ENCODE data around the gene TTLL8. TPM values are rescaled to one million over a fixed set of nuclear protein-coding genes. Genes with fewer than 3 reads are reported as not detected.

TTLL8 gene
- total RNA-seq, 3 donors from 2014 or later (not counting 1 experiment from before 2014, with no cell fraction given), result not detected

GRCh38 chr22:50053861-50054260 is 4.2 kb downstream of the TTLL8 start:
- no peak for DNase-seq
- no peak for ATAC-seq
- no peak overlapping the region for H3K27ac ChIP-seq (ENCODE audit: low read length)
- Mint-ChIP-seq H3K9me3 (peaks cover 0 to 2% of the 10 kb centered on the region in 2 donors), H3K4me1 (no peaks in the 10 kb centered on the region), H3K27me3 (ENCODE audit: low read depth in 2 of 2) (peaks cover 0 to 3% of the 10 kb centered on the region in 2 donors), H3K4me3 (no peak overlapping the region), H3K27ac (no peak overlapping the region), H3K36me3 (no peaks in the 10 kb centered on the region)
- no peak overlapping the region for H3K4me3 ChIP-seq (ENCODE audit: low read length)
- peaks cover 3% of the 10 kb centered on the region for H3K27me3 ChIP-seq (ENCODE audit: control insufficient read depth, insufficient read depth, low read length)
- WGBS (ENCODE audit: insufficient coverage), result 84% methylated on average over 18 of the region's 18 CpGs
- intact Hi-C loops (cut with micrococcal nuclease), result no loop called here
- H3K9me3 ChIP-seq (ENCODE audit: control insufficient read depth, insufficient read depth, low read length), result no peaks in the 10 kb centered on the region
- no peaks in the 10 kb centered on the region for H3K36me3 ChIP-seq (ENCODE audit: control insufficient read depth, insufficient read depth, low read length)
- H3K4me1 ChIP-seq (ENCODE audit: control insufficient read depth, insufficient read depth, low read length), result peaks cover 6% of the 10 kb centered on the region
- TF ChIP-seq, protein P1, sequence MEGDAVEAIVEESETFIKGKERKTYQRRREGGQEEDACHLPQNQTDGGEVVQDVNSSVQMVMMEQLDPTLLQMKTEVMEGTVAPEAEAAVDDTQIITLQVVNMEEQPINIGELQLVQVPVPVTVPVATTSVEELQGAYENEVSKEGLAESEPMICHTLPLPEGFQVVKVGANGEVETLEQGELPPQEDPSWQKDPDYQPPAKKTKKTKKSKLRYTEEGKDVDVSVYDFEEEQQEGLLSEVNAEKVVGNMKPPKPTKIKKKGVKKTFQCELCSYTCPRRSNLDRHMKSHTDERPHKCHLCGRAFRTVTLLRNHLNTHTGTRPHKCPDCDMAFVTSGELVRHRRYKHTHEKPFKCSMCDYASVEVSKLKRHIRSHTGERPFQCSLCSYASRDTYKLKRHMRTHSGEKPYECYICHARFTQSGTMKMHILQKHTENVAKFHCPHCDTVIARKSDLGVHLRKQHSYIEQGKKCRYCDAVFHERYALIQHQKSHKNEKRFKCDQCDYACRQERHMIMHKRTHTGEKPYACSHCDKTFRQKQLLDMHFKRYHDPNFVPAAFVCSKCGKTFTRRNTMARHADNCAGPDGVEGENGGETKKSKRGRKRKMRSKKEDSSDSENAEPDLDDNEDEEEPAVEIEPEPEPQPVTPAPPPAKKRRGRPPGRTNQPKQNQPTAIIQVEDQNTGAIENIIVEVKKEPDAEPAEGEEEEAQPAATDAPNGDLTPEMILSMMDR (IDR thresholded peaks at IDR 0.05), result no peak

DNA sequence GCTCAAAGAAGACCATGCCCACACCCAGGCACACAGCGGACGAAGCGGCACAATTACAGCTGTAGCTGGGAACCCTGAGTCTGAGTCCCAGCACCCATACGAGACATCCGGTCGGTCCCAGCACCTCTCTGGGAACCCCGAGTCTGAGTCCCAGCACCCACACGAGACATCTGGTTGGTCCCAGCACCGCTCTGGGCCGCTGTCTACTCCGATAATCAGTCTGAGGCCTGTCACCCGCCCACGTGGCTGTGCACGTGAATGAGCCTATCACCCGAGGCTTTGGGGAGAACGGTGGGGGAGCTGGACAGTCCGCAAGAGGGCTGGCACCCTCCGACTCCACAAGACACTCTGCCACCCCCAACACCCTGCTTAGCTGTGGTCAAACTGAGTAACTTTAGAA is 6.2 kb downstream of the TTLL8 start:
- H3K9me3 Mint-ChIP-seq, result peaks cover 0 to 2% of the 10 kb centered on the region in 2 donors
- H3K27ac Mint-ChIP-seq, result no peak overlapping the region
- no peaks in the 10 kb centered on the region for H3K4me1 ChIP-seq (ENCODE audit: control insufficient read depth, insufficient read depth, low read length)
- no peak overlapping the region for H3K27ac ChIP-seq (ENCODE audit: low read length)
- no peak overlapping the region for H3K4me3 Mint-ChIP-seq
- no peaks in the 10 kb centered on the region for H3K36me3 ChIP-seq (ENCODE audit: control insufficient read depth, insufficient read depth, low read length)
- H3K9me3 ChIP-seq (ENCODE audit: control insufficient read depth, insufficient read depth, low read length), result no peaks in the 10 kb centered on the region
- no peaks in the 10 kb centered on the region for H3K36me3 Mint-ChIP-seq
- no peaks in the 10 kb centered on the region for H3K27me3 ChIP-seq (ENCODE audit: control insufficient read depth, insufficient read depth, low read length)
- no peak overlapping the region for H3K4me3 ChIP-seq (ENCODE audit: low read length)
- no peaks in the 10 kb centered on the region for H3K4me1 Mint-ChIP-seq
- intact Hi-C loops (cut with micrococcal nuclease), result no loop called here
- no peak for ATAC-seq
- TF ChIP-seq, protein P1 (IDR thresholded peaks at IDR 0.05), result no peak
- no peaks in the 10 kb centered on the region for H3K27me3 Mint-ChIP-seq (ENCODE audit: low read depth in 2 of 2)
- 93% methylated on average over 18 of the region's 18 CpGs for WGBS (ENCODE audit: insufficient coverage)
- no peak for DNase-seq

- H3K4me3 ChIP-seq (ENCODE audit: low read length), result no peak overlapping the region
- peaks cover 0 to 2% of the 10 kb centered on the region in 2 donors for H3K27me3 Mint-ChIP-seq (ENCODE audit: low read depth in 2 of 2)
- no peak overlapping the region for H3K27ac Mint-ChIP-seq
- intact Hi-C loops (cut with micrococcal nuclease), result no loop called here
- no peak for DNase-seq
- no peaks in the 10 kb centered on the region for H3K36me3 Mint-ChIP-seq
- H3K27ac ChIP-seq (ENCODE audit: low read length), result no peak overlapping the region
- H3K9me3 Mint-ChIP-seq, result peaks cover 0 to 2% of the 10 kb centered on the region in 2 donors
- H3K27me3 ChIP-seq (ENCODE audit: control insufficient read depth, insufficient read depth, low read length), result no peaks in the 10 kb centered on the region
- H3K4me3 Mint-ChIP-seq, result no peak overlapping the region
- WGBS (ENCODE audit: insufficient coverage), result 94% methylated on average over 36 of the region's 36 CpGs
- peaks cover 13% of the 10 kb centered on the region for H3K4me1 ChIP-seq (ENCODE audit: control insufficient read depth, insufficient read depth, low read length)
- H3K36me3 ChIP-seq (ENCODE audit: control insufficient read depth, insufficient read depth, low read length), result no peaks in the 10 kb centered on the region
- no peaks in the 10 kb centered on the region for H3K9me3 ChIP-seq (ENCODE audit: control insufficient read depth, insufficient read depth, low read length)
- no peak for ATAC-seq
- TF ChIP-seq, protein P1 (IDR thresholded peaks at IDR 0.05), result no peak
- H3K4me1 Mint-ChIP-seq, result peaks cover 4 to 5% of the 10 kb centered on the region in 2 donors
Measured at GRCh38 chr22:50049299-50050195, 8.6 kb downstream of the TTLL8 start.
